GM12872 (cell line): Measurements from ENCODE around the gene PLSCR4.

Experiments
- CTCF ChIP-seq: IDR thresholded peaks from 3 replicates; pipeline ENCODE4 v1.5.1; 2011; ENCODE audit warnings: low read depth, mild to moderate bottlenecking, low read length, moderate library complexity; ENCODE audit not compliant: insufficient read depth

PLSCR4 gene

GRCh38 chr3:146170591-146170990 lies 80.3 kb downstream of the PLSCR4 start:
- TF ChIP-seq CTCF, result no peak

- no peak for TF ChIP-seq CTCF
Measured at GRCh38 chr3:146169891-146170290, 81.0 kb downstream of the PLSCR4 start.

- no peak for TF ChIP-seq CTCF
Measured at GRCh38 chr3:146166826-146167225, 84.1 kb downstream of the PLSCR4 start.

- no peak for TF ChIP-seq CTCF
Measured at GRCh38 chr3:146166415-146166821, 84.5 kb downstream of the PLSCR4 start.

- TF ChIP-seq CTCF, result no peak
Measured at GRCh38 chr3:146165877-146166276, 85.0 kb downstream of the PLSCR4 start.

- no peak for TF ChIP-seq CTCF
Measured at GRCh38 chr3:146164971-146165769, 85.7 kb downstream of the PLSCR4 start.

- TF ChIP-seq CTCF, result no peak
Measured at GRCh38 chr3:146164506-146164905, 86.4 kb downstream of the PLSCR4 start.
